H9 (cell line): ENCODE measurements around the gene TFEB. TPM values are rescaled to one million over a fixed set of nuclear protein-coding genes. Genes with fewer than 3 reads are reported as not detected.

ENCODE experiments used
- DNase-seq: peaks from one replicate; pipeline ENCODE4 v3.0.0-alpha.2; 2017
- H2AFZ ChIP-seq: one replicate; pipeline ENCODE4 v1.6.1; 2013; ENCODE audit warnings: mild to moderate bottlenecking, low read length, control low read depth, moderate library complexity
- H2AK5ac ChIP-seq: 2 replicates; pipeline ENCODE4 v1.6.1; 2013; ENCODE audit warnings: low read length, control low read depth, mixed read lengths; ENCODE audit not compliant: insufficient read length
- H2BK120ac ChIP-seq: one replicate; pipeline ENCODE4 v1.6.1; 2013; ENCODE audit warnings: low read depth, mild to moderate bottlenecking, low read length, control low read depth, inconsistent platforms; ENCODE audit not compliant: poor library complexity, severe bottlenecking
- H2BK12ac ChIP-seq: 2 replicates; pipeline ENCODE4 v1.6.1; 2013; ENCODE audit warnings: low read length, control low read depth, mixed read lengths, low read depth; ENCODE audit not compliant: insufficient read length
- H2BK15ac ChIP-seq: 2 replicates; pipeline ENCODE4 v1.6.1; 2013; ENCODE audit warnings: low read depth, low read length, control low read depth
- H2BK20ac ChIP-seq: one replicate; pipeline ENCODE4 v1.6.1; 2013; ENCODE audit warnings: low read depth, mild to moderate bottlenecking, low read length, control low read depth, inconsistent platforms; ENCODE audit not compliant: poor library complexity, severe bottlenecking
- H2BK5ac ChIP-seq: 2 replicates; pipeline ENCODE4 v1.6.1; 2013; ENCODE audit warnings: low read length, control low read depth, mixed read lengths; ENCODE audit not compliant: insufficient read length
- H3K14ac ChIP-seq: 2 replicates; pipeline ENCODE4 v1.6.1; 2013; ENCODE audit warnings: low read length, control low read depth; ENCODE audit not compliant: insufficient read depth
- H3K18ac ChIP-seq: 2 replicates; pipeline ENCODE4 v1.6.1; 2013; ENCODE audit warnings: low read depth, mild to moderate bottlenecking, mixed read lengths, low read length, control low read depth; ENCODE audit not compliant: insufficient read length
- H3K23ac ChIP-seq: 2 replicates; pipeline ENCODE4 v1.6.1; 2013; ENCODE audit warnings: low read length, control low read depth, mixed read lengths, low read depth; ENCODE audit not compliant: insufficient read length
- H3K23me2 ChIP-seq: 2 replicates; pipeline ENCODE4 v1.6.1; 2013; ENCODE audit warnings: low read depth, mild to moderate bottlenecking, mixed read lengths, low read length, control low read depth; ENCODE audit not compliant: insufficient read length, poor library complexity, severe bottlenecking
- H3K27ac ChIP-seq: 2 replicates; pipeline ENCODE4 v1.5.1; 2013; ENCODE audit warnings: low read length, control low read depth, mixed read lengths, low read depth; ENCODE audit not compliant: insufficient read length
- H3K27me3 ChIP-seq: 2 replicates; pipeline ENCODE4 v1.6.1; 2013; ENCODE audit warnings: low read length, control low read depth, inconsistent platforms; ENCODE audit not compliant: insufficient read depth
- H3K4ac ChIP-seq: 2 replicates; pipeline ENCODE4 v1.6.1; 2013; ENCODE audit warnings: low read depth, mild to moderate bottlenecking, control low read depth, inconsistent platforms, low read length, moderate library complexity
- H3K4me1 ChIP-seq: 2 replicates; pipeline ENCODE4 v1.6.1; 2013; ENCODE audit warnings: low read length, control low read depth, inconsistent platforms; ENCODE audit not compliant: insufficient read depth
- H3K4me2 ChIP-seq: 2 replicates; pipeline ENCODE4 v1.6.1; 2013; ENCODE audit warnings: low read length, control low read depth, mixed read lengths; ENCODE audit not compliant: insufficient read length, insufficient read depth
- H3K56ac ChIP-seq: 2 replicates; pipeline ENCODE4 v1.6.1; 2013; ENCODE audit warnings: low read depth, mild to moderate bottlenecking, mixed read lengths, low read length, control low read depth; ENCODE audit not compliant: insufficient read length
- H3K79me1 ChIP-seq: 2 replicates; pipeline ENCODE4 v1.6.1; 2013; ENCODE audit warnings: low read depth, mild to moderate bottlenecking, moderate library complexity, low read length, control low read depth, inconsistent platforms; ENCODE audit not compliant: insufficient read depth, poor library complexity, severe bottlenecking
- H3K79me2 ChIP-seq: 2 replicates; pipeline ENCODE4 v1.6.1; 2013; ENCODE audit warnings: low read length, control low read depth, inconsistent platforms; ENCODE audit not compliant: insufficient read depth
- H3K9ac ChIP-seq: 2 replicates; pipeline ENCODE4 v1.6.1; 2013; ENCODE audit warnings: low read length, control low read depth, mixed read lengths; ENCODE audit not compliant: insufficient read length; ENCODE audit errors: extremely low read depth
- H3K9me3 ChIP-seq: one replicate; pipeline ENCODE4 v1.6.1; 2013; ENCODE audit warnings: low read depth, low read length, inconsistent platforms; ENCODE audit not compliant: control insufficient read depth
- H3T11ph ChIP-seq: one replicate; pipeline ENCODE4 v1.6.1; 2013; ENCODE audit warnings: mild to moderate bottlenecking, low read length, control low read depth, inconsistent platforms
- H4K20me1 ChIP-seq: one replicate; pipeline ENCODE4 v1.6.1; 2013; ENCODE audit not compliant: control insufficient read depth, insufficient read length, insufficient read depth
- H4K5ac ChIP-seq: 2 replicates; pipeline ENCODE4 v1.6.1; 2013; ENCODE audit warnings: low read depth, mild to moderate bottlenecking, mixed read lengths, low read length, control low read depth; ENCODE audit not compliant: insufficient read length
- H4K8ac ChIP-seq: replicated peaks from 2 replicates; pipeline ENCODE4 v1.6.1; 2013; ENCODE audit warnings: low read length, control low read depth, mixed read lengths, low read depth; ENCODE audit not compliant: insufficient read length
- H4K91ac ChIP-seq: 2 replicates; pipeline ENCODE4 v1.6.1; 2013; ENCODE audit warnings: low read depth, mild to moderate bottlenecking, moderate library complexity, mixed read lengths, low read length, control low read depth; ENCODE audit not compliant: insufficient read length
- H3K27ac Mint-ChIP-seq, 3 experiments: 2 replicates in 2 of 3; 3 replicates in 1 of 3; pipeline ENCODE4 v1.8.0; 2020 to 2021; ENCODE audit warnings: mixed read lengths in 3 of 3, mild to moderate bottlenecking in 1 of 3, moderate library complexity in 1 of 3
- H3K27me3 Mint-ChIP-seq: 2 replicates; pipeline ENCODE4 v1.8.0; 2021; ENCODE audit warnings: low read depth, mild to moderate bottlenecking, moderate library complexity, mixed read lengths
- H3K36me3 Mint-ChIP-seq, 3 experiments: 2 replicates in 2 of 3; 3 replicates in 1 of 3; pipeline ENCODE4 v1.8.0; 2020 to 2021; ENCODE audit warnings: low read depth in 3 of 3, mixed read lengths in 3 of 3; ENCODE audit not compliant: insufficient read depth in 1 of 3
- H3K4me1 Mint-ChIP-seq, 2 experiments: 2 replicates each; pipeline ENCODE4 v1.8.0; 2020; ENCODE audit warnings: mixed read lengths in 2 of 2
- H3K4me3 Mint-ChIP-seq, 2 experiments: 2 replicates in 1 of 2; 3 replicates in 1 of 2; pipeline ENCODE4 v1.8.0; 2020 to 2021; ENCODE audit warnings: mild to moderate bottlenecking in 2 of 2, mixed read lengths in 2 of 2, moderate library complexity in 1 of 2
- H3K9me3 Mint-ChIP-seq, 2 experiments: 2 replicates in 1 of 2; 3 replicates in 1 of 2; pipeline ENCODE4 v1.8.0; 2020; ENCODE audit warnings: mild to moderate bottlenecking in 2 of 2, mixed read lengths in 2 of 2, moderate library complexity in 1 of 2
- WGBS: extraction: QIAGEN DNeasy Blood & Tissue Kit; methylation state at CpG from one replicate; pipeline ENCODE4 v1.1.7; 2013; ENCODE audit warnings: missing lambda C conversion rate, low lambda C conversion rate, mixed read lengths; ENCODE audit not compliant: insufficient read length; ENCODE audit errors: extremely low coverage; 5-methylcytosine and 5-hydroxymethylcytosine counted together
- total RNA-seq: library from RNA; stranded (reverse); gene quantifications from 2 replicates; pipeline ENCODE4 v1.2.1, GENCODE V29; 2021
- TF ChIP-seq, protein P1 (sequence below): fragments of 200-600 bp; sonication (generic); conservative IDR thresholded peaks from 3 replicates; pipeline ENCODE4 v1.8.0; 2021; ENCODE audit warnings: antibody characterized with exemption, mild to moderate bottlenecking

Gene TFEB
- total RNA-seq, 1 experiment from 2014 or later: 1.2 TPM

GRCh38 chr6:41658636-41659035 lies 76.8 kb downstream of the TFEB start:
- Histone ChIP-seq H3K4me1 (no peaks in the 10 kb centered on the region), H3K18ac (no peak overlapping the region), H3K23ac (no peak overlapping the region), H2BK20ac (no peak overlapping the region), H4K91ac (no peak overlapping the region), H3K4ac (no peak overlapping the region), H3K79me1 (no peaks in the 10 kb centered on the region), H3K56ac (no peak overlapping the region), H3K9ac (no peak overlapping the region), H3K79me2 (no peaks in the 10 kb centered on the region), H2BK120ac (no peak overlapping the region), H4K8ac (no peak overlapping the region), H2AK5ac (no peak overlapping the region), H2BK12ac (no peak overlapping the region), H3T11ph (no peak overlapping the region), H3K9me3 (no peaks in the 10 kb centered on the region), H4K20me1 (no peaks in the 10 kb centered on the region), H4K5ac (no peak overlapping the region), H2AFZ (no peak overlapping the region), H3K4me2 (no peak overlapping the region), H3K14ac (no peak overlapping the region), H2BK5ac (no peak overlapping the region), H3K27me3 (no peaks in the 10 kb centered on the region), H3K23me2 (no peaks in the 10 kb centered on the region), H2BK15ac (no peak overlapping the region), H3K27ac (no peak overlapping the region)
- peaks cover 13 to 28% of the 10 kb centered on the region in 2 experiments for H3K4me1 Mint-ChIP-seq
- no peak overlapping the region for H3K27ac Mint-ChIP-seq
- peaks cover 27% of the 10 kb centered on the region for H3K27me3 Mint-ChIP-seq
- DNase-seq: no peak
- H3K36me3 Mint-ChIP-seq: no peaks in the 10 kb centered on the region
- H3K9me3 Mint-ChIP-seq: no peaks in the 10 kb centered on the region
- WGBS: no CpG with 5 or more reads among the region's 13 CpGs
- H3K4me3 Mint-ChIP-seq: no peak overlapping the region
- TF ChIP-seq, protein P1, sequence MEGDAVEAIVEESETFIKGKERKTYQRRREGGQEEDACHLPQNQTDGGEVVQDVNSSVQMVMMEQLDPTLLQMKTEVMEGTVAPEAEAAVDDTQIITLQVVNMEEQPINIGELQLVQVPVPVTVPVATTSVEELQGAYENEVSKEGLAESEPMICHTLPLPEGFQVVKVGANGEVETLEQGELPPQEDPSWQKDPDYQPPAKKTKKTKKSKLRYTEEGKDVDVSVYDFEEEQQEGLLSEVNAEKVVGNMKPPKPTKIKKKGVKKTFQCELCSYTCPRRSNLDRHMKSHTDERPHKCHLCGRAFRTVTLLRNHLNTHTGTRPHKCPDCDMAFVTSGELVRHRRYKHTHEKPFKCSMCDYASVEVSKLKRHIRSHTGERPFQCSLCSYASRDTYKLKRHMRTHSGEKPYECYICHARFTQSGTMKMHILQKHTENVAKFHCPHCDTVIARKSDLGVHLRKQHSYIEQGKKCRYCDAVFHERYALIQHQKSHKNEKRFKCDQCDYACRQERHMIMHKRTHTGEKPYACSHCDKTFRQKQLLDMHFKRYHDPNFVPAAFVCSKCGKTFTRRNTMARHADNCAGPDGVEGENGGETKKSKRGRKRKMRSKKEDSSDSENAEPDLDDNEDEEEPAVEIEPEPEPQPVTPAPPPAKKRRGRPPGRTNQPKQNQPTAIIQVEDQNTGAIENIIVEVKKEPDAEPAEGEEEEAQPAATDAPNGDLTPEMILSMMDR: no peak
